HG03108 (cell line): ENCODE results near the gene DPP6.
"Not testable (repeated sequence)": the region's sequence is repeated elsewhere in the genome, so short reads cannot be mapped to it uniquely, and the experiment has no call there.

ENCODE experiments used
- ATAC-seq: cut with Tn5 transposase; IDR thresholded peaks from one replicate; pipeline ENCODE4 v1.9.1; 2021; ENCODE audit warnings: moderate library complexity; ENCODE audit not compliant: unreplicated experiment

DPP6 gene

DNA sequence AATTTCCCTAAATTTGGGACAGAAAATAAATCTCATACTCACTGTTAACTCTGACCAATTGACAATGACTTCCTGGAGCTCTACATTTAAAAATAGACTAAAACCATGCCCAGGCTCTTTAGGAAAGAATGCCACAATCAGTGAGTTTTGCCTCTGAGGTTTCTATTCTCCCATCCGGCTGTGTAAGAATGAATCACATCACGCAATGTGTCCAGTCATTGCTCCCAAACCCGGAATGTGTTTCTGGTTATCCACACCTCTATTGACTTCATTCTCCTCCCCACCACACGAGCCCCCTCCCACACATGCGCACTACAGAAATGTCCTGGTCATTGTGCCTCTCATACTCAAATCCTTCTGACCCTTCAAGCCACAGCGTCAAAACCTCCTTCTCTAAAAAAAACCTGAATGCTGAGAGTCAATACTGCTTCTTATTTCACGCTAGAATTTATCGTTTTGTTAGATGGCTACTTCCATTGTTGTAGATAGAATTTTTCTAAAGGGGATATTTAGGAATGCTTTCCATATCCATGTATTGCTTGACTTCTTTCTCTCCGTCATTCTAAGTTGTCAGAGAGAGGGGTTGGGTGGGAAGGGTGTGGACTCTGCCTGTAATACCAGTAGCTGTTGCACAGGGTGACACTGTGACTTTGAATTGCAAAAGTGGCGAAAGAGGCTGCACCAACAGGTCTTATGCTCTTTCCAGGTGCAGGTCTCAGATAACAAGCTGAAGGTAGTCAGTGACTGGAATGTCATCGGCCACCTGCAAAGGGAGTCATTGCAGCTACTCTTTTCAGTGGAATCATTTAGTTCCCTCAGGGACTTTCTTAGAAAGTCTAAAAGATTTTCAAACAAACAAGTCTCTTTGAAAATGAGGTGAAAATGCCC is 594.2 kb downstream of the DPP6 start:
- no peak for ATAC-seq

DNA sequence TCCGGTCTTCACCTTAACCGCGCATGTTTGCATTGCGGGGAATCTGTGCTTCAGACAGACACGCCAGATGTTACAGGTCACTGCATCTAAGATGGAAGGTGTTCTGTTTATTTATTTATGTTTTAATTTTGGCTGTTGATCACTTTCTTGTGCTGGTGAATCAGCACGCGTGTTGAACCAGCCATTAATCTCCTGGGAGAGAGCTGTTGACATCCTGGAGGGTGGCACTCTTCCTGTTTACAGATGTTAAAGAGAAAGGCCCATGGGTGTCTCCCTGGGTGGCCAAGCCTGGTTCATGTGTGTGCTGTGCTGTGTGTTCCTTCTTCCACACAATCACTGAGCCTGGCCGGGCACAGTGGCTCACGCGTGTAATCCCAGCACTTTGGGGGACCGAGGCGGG is 595.4 kb downstream of the DPP6 start:
- no peak for ATAC-seq

DNA sequence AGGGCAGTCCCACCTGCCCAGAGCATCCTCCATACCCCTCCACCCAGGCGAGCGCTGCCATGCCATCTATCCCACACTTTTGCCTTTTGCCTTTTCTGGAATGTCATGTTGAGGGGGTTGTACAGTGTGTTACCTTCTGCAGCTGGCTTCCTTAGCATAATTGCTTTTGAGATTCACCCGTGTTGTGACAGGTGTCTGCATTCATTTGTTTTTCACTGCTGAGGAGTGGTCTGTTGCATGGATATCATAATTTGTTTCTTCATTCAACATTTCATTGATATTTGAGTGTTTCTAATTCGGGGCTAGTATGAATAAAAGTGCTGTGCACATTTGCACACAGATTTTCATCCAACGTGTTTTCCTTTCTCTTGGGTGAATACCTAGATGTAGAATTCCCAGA is 596.8 kb downstream of the DPP6 start:
- no peak for ATAC-seq

DNA sequence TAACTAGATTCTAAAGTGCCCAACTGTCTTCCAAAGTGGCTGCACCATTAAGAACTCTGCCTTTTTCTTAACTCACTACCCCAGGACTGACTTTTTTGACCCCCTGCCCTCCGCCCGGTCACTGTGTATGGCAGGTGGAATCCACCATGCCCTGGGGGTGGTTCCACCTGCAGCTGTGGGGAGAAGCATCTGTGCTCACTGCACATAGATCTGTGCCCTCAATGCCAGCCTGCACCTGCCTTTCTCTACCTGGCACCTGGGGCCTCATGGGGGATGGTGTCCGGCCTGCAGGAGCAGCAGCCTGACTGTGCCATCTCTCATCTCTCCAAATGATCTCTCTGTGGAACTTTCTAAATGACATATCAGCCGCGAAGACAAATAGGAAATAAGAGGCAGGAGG is 597.2 kb downstream of the DPP6 start:
- no peak for ATAC-seq

DNA sequence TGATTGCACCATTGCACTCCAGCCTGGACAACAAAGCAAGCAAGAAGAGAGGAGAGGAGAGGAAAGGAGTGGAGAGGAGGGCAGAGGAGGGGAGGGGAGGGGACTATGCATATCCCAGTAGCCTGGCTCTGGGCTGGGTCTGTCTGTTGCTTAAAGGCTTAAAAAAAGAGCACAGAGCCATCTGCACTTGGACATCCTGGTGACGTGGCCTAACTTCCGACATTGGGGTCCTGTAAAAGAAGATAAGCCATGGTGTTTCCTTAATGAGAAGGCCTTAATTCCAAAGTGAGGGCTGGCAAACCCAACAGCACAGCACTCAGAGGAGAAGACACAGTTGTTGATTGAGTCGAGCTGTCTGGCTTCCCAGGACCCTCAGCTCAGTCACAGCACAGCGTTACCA is 598.1 kb downstream of the DPP6 start:
- ATAC-seq = no peak

DNA sequence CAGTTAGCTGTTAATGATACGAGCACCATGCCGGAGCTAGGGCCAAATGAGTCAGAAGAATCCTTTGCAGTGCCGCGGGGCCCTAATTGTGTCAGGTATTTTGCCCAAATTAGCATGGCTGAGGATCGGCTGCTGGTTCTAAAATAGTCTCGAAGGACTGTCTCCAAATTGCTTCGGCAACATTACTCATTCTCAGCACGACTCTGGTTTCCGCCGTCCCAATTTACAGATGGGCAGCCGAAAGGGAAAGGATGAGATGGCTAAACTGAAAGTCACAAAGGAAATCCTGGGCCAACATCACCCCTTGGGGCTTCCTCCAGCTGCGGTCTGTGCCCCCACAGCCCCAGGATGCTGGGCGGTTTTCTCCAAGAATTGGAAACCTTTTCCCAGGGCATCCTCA is 599.3 kb downstream of the DPP6 start:
- no peak for ATAC-seq

DNA sequence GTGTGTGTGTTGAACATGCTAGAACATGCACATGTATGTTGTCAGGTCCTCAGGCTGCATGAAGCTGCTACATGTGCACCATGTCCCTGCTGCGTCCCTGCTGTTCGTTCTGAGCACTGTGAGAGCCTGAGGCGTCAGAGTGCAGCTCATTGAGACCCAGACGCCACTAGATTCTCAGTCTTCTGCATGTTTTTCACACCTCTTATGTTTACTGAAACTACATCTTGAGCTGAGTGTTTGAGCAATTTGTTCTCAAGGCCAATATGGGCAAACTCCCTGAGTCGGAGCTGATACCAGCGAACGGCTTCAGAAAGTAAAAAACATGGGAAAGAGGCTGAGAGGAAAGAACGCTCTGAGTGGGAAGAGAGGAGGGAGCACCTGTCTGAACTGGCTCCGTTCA is 600.4 kb downstream of the DPP6 start:
- ATAC-seq = no peak

DNA sequence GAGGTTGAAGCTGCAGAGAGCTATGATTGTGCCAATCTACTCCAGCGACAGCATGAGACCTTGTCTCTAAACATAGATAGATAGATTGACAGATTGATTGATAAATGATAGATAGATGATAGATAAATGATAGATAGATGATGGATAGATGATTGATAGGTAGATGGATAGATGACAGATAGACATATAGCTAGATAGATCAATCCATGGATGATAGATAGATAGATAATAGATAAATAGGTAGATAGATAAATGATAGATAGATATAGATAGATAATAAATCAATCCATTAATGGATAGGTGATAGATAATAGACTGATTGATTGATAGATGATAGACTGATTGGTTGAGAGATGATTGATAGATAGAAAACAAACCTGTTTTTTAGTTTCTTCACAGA is 601.1 kb downstream of the DPP6 start:
- no peak for ATAC-seq

DNA sequence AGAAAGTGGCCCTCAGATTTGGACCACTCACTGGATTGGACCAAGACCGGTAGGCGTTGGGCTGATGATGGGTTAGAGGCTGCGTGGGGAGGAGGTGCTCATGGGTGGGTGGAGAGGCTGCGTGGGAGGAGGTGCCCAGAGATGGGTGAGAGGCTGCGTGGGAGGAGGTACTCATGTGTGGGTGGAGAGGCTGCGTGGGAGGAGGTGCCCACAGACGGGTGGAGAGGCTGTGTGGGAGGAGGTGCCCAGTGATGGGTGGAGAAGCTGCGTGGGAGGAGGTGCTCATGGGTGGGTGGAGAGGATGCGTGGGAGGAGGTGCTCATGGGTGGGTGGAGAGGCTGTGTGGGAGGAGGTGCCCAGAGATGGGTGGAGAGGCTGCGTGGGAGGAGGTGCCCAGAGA is 604.4 kb downstream of the DPP6 start:
- ATAC-seq = no peak

DNA sequence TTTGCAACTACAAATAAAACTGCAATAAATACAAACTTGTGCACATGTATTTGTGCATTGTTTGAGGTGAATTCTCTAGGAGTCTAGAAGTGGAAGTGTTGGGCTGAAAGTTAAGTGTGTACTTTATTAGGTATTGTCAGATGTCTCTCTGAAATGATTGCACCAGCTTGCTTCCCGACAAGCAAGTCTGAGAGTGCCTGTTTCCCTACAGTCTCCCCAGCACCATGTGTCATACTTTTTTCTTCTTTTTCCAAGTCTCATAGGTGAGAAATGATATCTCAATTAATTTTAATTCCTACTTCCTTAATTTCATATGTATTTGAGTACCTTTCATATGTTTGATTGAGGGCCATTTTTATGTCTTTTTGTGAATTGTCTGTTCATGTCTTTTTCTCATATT is 614.6 kb downstream of the DPP6 start:
- no peak for ATAC-seq

DNA sequence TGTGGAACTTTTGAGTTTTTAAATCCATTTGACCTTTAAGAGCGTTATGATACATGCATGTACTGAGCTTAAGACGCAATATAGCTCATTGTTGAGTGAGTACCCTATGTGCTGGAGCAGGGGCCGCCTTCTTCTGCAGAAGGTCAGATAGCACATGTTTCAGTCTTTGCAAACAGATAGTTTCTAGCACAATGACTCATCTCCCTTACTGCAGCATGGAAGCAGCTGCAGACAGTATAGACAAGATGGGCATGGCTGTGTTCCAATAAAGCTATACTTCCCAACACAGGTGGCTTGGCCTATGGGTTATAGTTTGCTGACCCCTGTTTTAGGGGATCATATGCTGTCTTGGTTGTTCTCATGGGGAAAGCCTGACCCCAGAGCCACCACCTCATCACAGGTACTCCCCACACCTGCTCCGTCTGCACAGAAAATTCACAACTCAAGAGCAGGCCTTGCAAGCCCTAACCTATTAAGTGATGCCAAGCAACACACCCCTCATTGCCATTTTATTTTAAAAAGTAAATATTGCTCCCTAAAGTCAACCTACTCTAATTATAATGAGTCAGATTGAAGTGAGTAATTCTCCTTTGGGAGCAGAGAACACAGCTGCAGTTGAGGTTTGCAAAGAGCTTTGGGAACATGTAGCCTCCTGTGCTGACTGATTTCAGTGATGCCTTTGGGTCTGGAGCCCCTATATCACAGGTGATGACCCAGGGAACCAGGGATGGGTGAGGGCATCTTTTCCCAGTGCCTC is 620.6 kb downstream of the DPP6 start:
- no peak for ATAC-seq

DNA sequence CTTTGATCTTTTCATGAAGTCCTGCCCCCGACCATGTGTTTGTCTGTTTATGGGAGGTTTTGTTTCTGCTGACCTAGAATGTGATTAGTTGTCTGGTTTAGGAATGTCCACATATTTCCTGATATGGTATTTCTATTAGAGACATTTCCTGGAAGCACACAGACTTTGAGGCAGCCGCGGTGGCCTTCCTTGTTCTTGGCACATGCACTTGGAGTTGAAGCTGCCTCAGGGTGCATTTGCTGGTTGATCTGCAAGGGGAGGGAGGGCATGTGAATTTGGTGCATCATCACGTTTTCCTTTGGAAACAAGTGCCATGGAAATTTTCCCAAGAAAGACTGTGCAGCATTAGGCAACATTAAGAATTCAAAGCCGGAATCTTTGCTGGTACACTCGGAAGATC is 622.0 kb downstream of the DPP6 start:
- no peak for ATAC-seq

DNA sequence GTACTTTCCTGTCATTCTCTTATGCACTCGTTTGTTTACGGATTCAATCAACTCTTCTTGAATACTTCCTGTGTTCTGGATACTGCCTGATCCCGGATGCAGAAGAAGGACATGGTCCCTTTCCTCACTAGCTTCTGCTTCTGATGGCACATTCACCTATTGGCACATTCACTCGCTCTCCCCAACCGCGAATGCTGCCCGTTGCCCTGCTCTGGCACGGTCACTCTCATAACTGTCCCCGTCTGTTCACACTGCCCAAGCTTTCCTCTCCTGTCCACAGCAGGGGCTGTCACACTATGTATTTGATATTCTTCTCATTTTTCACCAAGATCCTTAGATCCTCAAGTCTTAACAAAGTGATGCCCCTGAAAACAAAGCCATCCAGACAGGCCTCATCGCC is 623.4 kb downstream of the DPP6 start:
- no peak for ATAC-seq

DNA sequence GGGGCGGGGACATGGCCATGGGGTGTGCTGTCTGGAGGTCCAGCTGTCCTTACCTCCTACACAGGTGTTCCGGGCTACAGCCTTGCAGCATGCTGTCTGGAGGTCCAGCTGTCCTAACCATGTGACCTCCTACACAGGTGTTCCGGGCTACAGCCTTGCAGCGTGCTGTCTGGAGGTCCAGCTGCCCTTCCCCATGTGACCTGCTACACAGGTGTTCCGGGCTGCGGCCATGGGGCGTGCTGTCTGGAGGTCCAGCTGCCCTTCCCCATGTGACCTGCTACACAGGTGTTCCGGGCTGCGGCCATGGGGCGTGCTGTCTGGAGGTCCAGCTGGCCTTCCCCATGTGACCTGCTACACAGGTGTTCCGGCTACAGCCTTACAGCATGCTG is 623.8 kb downstream of the DPP6 start:
- not testable (repeated sequence) for ATAC-seq

DNA sequence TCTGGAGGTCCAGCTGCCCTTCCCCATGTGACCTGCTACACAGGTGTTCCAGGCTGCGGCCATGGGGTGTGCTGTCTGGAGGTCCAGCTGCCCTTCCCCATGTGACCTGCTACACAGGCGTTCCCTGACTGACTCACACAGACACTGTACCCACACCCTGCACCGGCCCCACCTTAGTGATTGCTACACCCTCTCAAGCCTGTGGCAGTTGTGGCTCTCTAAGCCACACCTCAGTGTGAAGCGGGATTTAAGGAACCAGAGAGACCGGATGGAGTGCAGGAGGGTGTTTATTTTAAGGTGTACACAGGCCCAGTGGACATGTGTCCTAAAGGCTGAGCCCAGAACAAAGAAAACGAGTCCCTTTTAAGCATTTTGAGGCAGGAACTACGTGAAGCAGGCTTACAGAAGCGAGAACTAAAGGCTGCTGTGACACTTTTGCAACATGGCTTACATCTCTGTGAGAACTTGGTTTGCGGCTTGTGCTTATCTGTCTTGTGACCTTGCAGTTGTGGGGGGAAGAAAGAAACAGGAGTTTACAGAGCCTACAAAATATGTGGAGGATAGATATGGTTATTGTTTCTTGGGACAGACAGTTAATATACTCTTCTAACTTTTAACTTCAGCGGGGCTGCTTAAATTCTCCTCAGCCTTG is 624.4 kb downstream of the DPP6 start:
- ATAC-seq = no peak

DNA sequence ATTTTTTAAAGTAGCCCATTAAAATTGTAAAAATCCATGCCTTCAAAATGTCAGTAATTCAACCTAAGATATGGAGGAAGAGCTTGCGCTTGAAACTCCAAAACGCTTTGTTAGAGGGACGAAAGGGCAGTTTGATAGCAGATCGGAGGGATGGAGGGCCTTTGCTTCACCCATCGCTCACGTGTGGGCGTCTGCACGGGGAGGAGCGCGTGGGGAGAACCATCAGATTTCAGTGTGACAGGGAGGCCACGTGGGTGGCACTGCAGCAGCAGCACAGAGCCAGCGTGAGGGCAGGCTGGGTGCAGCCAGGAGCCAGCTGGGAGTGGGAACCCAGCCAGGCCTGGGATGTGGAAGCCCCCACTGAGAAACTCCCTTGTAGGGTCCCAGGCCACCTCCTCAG is 625.3 kb downstream of the DPP6 start:
- no peak for ATAC-seq

DNA sequence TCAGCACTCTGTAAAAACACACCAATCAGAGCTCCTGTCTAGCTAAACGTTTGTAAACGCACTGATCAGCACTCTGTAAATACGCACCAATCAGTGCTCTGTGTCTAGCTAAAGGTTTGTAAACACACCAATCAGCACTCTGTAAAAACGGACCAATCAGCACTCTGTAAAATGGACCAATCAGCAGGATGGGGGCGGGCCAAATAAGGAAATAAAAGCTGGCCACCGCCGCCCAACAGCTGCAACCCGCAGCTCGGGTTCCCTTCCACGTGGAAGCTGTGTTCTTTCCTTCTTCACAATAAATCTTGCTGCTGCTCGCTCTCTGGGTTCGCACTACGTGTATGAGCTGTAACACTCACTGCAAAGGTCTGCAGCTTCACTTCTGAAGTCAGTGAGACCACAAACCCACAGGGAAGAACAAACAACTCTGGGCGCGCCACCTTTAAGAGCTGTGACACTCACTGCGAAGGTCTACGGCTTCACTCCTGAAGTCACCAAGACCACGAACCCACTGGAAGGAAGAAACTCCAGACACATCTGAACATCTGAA is 625.9 kb downstream of the DPP6 start:
- ATAC-seq = not testable (repeated sequence)

DNA sequence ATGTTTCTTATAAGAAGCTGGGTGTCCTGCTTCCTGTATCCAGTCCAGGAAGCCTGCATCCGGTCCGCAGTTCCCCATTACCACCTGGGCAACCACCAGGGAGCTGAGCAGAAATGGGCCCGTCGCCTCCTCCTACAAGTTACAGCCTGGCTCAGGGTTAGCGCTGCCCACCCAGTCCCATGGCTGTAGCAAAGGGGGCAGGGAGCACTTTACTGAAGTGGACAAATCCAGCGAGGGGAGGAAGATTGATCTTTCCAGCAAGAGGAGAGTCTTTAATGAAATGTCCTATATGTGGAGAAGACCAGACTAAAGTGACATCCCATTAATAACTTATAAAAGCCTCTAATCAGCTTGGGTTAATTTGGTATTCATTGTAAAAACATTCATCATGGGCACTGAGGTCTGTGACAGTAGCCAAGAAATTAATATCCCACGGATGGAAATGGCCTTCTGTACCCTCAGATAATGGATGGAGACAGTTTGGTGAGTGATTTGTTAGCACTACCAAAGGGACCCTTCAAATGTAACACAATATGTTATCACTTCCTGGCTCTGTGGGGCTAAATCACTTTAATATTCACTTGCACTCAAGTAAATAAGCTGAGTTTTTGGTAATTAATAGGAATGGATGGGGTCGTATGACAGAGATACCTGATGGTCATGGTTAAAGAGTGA is 627.3 kb downstream of the DPP6 start:
- no peak for ATAC-seq

DNA sequence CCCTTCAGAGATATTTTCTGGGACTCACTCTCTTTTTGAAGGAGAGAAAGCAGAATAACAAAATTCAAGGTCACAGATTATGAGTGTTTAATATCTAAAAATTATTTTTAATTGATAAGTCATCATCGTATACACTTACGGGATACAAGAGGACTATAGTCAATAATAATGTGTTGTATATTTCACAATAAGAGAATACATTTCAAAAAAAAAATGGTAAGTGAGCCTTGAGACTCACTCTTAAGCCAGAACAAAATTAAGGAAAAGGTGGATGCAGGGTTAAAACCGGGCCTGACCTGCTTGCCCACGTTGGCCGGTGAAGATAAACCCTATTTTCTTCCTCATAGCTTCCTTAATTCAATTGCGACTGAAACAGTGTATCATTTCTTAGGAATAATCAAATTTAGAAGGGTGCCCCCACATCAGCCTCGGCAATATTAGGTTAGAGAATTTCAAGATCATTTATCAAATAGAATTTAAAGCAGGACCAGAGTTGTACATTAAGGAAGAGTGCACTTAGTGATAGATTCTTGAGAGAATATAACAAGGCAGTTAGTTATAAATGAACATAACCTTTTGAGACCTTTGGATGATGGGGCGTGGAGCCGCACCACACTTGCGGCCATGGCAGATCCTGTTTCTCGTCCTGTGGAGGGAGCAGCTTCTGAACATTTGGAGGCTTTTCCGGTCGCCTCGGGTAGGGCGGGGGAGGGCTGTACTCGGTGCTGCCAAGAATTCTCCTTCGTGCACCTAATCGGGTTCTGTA is 628.9 kb downstream of the DPP6 start:
- ATAC-seq = no peak

DNA sequence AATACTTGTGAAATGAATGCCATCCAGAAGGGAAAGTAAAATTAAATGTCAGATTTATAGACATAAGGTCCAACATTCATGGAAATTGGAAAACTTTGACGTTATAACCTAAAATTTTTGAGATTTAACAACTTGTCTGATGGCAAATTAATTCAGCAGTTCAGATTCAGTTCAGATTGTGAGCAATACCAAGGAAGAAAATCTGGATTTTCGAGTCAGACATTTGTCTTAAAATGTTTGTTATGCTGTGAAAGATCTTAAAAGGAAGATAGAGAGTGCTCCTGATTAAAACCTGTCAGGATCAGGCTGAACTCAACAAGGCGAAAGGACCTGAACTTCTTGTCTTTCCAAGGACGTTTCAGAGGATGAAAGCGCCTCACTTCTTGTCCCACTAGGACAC is 629.8 kb downstream of the DPP6 start:
- no peak for ATAC-seq
